GM20431 (cell line): ENCODE data around the gene SIGLEC6.

Experiments used
- in situ Hi-C: fragments of 300-500 bp; cut with MseI, MboI; formaldehyde crosslinking; loops from one replicate; pipeline ENCODE4 v1.15.0; 2020; ENCODE audit warnings: low sequenced_read_pairs; ENCODE audit not compliant: unreplicated experiment

Gene SIGLEC6

GRCh38 chr19:51549533-51550324, 18.3 kb upstream of the SIGLEC6 start:
- in situ Hi-C loops, result no loop called here

DNA sequence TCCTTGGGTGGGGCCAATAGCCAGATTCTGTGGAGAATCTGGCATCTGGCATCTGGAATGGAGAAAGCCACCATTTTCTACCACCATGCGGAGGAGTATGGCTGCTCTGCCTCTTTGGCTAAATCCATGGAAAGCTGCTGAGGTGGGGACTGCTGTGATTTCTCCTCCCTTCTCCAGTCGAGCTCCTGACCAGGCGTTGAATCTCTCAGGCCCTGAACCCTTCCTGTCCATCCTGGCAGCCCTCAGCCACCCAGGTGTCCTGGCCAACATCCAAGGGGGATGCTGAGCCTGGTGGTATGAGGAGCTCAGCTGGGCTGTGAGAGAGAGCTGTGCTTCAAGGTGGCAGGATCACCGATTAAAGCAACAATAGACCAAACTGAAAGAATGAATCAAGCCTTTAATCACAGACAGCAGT, 17.4 kb upstream of the SIGLEC6 start:
- in situ Hi-C loops, result no loop called here

GRCh38 chr19:51548213-51548651, 16.8 kb upstream of the SIGLEC6 start:
- in situ Hi-C loops, result no loop called here

DNA sequence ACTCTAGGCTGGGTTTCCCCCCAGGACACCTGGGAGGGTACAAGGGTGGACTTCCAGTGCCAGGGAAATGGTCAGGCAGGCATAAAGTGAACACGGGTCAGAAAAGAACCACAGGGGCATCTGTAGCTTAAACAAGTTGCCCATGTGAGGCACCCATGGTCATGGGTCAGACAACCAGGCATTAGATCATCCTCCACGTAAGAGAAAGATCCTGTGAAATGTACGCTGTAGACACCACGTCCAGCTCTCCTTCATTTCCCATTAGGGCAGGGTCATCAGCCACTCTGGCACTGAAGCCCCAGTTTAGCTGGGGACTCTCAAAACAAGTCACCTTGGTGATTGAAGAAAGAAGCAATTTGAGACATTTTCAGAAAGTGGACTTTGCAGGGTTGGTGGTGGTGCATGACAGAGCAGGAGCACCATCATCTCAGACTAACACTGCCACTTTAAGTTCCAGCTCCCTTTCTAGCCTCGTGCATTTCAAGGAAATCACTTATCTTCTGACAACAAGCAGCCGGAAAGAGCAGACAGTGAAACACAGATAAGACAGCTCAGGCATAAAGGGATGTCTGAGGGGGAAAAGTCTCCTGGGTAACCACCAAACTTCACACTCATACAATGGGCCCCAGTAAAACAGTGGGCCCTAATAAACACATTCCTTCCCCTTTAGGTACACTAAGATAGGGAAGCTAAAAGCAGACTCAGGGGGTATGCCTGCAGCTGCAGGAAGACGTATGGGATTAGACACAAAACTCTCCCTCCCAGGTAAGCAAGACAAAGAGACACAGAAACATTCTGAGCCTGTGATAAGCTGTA, 16.1 kb upstream of the SIGLEC6 start:
- in situ Hi-C loops, result no loop called here

- in situ Hi-C loops, result no loop called here
Measured at GRCh38 chr19:51546650-51547396, 15.4 kb upstream of the SIGLEC6 start.

DNA sequence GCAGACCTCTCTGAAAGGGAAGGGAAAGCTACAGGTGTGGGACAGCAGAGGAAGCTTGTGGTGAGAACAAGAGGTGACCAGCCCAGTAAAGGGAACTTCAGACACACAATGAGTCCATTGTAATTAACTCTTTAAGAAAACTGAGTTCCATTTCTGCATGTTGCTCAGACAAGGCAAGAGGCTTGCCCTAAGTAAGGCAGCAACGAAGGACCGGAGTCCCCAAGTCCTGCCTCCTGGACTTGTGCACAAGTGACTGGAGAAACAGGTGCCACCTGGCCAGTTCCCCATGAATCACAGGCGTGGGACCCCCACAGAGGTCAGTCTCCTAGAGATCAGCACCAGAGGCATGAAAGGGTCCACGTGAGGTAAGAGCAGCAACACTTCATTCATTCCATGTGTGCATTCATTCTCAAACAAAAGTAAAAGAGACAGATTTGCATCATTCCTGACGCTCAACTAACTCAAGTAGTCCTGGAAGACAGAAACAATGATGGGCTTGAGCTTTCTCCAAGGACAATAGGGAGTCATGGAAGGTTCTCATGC, 14.7 kb upstream of the SIGLEC6 start:
- in situ Hi-C loops, result no loop called here

GRCh38 chr19:51544038-51544437, 12.6 kb upstream of the SIGLEC6 start:
- in situ Hi-C loops, result no loop called here

- in situ Hi-C loops, result no loop called here
Measured at GRCh38 chr19:51542699-51543098, 11.2 kb upstream of the SIGLEC6 start.

DNA sequence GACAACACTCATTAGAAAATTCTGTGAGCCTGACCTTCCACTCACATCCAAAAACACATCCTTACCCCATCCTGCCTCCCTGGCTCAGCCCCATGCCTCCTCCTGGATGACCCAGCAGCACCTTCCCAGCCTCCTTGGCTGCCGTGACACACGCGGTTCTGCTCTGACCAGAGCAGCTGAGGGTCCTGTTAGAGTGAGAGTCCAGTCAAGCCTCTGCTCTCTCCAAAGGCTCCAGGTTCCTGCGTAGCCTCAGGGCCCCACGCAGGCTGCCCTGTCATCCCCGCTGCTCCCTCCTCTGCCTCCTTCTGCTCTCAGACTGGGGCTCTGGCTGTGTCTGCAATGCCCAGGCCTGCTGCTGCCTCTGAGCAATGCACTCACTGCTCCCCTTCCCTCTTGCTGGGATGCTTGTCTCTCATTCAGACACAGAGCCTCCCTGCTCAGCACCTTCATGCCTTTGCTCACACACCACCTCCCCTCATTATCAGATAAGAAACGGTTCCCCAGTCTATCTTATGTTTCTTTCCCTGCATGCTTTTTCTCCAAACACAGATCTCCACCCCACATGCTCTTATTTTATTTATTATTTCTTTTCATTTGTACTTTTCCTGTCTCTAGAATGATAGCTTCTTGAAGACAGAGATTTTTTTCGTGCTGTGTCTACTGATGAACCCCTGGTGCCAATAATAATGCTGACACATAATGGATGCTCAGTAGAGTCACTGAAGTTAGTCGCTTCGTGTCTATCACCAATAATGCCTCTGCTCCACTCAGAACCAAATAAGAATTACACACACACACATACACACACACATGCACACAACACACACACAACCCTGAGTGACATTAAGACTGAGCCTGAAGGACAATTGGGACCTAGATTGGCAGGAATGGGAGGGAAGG, 10.2 kb upstream of the SIGLEC6 start:
- in situ Hi-C loops, result no loop called here

GRCh38 chr19:51539821-51540366, 8.4 kb upstream of the SIGLEC6 start:
- in situ Hi-C loops, result no loop called here

DNA sequence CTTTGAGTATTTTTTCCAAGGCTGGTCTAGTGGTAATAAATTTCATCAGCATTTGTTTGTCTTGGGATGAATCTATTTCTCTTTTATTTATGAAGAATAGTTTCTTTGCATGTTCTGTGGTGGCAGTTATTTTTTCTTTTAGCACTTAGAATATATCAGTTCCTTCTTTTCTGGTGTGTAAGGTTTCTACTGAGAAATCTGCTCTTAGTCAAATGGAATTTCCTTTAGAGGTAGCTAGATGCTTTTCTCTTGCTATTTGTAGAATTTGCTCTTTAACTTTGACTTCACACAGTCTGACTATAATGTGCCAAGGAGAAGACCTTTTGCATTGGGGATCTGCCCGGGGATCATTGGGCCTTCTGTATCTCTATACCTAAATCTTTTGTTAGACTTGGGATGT, 4.1 kb upstream of the SIGLEC6 start:
- in situ Hi-C loops, result no loop called here

DNA sequence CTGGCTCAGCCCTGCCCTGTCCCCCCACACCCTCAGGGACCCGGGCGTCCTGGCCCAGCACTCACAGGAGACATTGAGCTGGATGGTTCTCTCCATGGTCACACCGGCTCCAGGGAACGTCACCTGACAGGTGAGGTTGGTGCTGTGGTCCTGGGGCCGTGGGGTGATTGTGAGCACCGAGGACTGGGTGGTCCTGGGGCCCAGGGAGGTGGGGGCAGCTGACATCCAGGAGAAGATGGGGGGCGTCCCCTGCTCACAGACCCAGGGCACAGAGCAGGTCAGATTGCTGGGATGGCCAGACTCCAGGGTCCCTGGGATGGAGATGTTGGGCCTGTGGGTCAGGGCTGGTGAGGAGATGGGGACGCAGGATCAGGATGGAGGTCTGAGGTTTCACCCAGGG, 854 bp downstream of the SIGLEC6 start:
- in situ Hi-C loops, result no loop called here

GRCh38 chr19:51529301-51529700, 2.2 kb downstream of the SIGLEC6 start:
- in situ Hi-C loops, result no loop called here

DNA sequence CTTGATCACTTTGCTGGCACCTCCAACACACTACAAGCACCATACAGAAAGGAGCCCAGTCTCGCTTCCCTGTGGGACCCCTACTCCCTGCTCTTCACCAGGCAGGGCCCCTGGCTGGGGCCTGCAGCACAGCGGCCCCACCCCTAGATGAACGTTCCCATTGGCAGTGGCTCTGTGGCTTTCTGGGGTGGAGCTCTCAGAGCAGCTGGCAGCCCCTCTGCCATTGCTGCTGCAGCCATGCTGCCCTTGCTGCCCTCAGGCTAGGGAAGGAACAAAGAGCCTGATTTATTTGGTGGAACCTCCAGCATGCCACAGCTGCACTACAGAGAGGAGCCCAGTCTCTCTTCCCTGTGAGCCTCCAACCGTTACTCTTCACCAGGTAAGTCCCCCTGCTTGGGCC, 5.8 kb downstream of the SIGLEC6 start:
- in situ Hi-C loops, result no loop called here

GRCh38 chr19:51524666-51525264, 6.7 kb downstream of the SIGLEC6 start:
- in situ Hi-C loops, result no loop called here

DNA sequence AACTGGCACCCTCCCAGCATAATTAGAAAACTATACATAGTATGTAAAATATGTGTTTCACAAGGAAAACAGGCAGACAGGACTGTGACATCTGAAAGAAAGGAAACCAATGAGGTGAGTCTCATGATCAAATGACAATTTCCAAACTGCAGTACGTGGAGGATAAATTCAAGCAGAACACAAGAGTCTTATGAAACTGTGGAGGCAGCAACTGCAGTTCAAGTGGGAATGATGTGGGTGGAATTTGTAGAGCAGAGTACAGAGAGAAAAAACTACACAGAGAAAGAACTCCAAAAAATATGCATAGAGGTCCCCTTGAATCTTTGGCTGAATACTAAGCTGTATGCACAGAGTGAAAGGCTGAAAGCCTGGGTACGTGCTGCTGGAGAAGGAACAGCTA, 9.7 kb downstream of the SIGLEC6 start:
- in situ Hi-C loops, result no loop called here

DNA sequence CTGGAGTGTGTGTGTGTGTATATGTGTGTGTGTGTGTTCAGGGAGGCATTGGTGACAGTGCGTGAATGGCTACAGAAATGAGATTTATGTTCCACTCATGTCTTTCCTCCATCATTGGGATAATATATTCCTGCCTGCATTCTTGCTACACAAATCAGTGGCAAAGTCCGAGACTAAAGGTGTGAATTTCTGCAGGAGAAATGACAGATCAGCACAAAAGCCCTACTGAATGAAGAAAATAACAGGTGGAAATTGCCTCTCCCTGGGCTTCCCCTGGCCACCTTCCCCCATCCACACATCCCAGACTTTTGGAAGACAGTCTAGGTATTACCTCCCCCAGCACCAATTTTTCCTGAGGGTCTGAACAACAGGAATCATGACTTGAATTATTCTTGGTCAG, 10.1 kb downstream of the SIGLEC6 start:
- in situ Hi-C loops, result no loop called here

DNA sequence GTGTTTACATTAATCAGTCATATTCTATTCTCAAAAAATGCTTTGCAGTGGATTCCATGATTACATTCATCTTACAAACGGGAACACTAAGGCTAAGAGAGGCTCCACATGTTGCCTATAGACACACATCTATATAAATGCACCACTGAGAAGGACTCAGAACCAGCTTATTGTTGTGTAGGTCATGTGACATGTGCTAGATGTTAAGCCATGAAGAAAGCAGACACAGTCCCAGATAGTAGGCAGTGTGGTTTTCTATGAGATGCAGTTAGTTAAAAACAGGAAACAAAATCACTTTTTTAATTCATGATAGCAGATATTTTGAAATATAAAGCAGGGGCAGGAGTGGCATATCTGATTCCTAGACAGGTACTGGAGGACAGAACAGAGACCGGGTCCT, 10.7 kb downstream of the SIGLEC6 start:
- in situ Hi-C loops, result no loop called here
